SK-N-SH treated with all-trans-retinoic acid at 6 μM for 48 hours (cell line): Measurements from ENCODE around the gene CCSER1.

Experiments used
- ARNTL ChIP-seq: fragments of 450-650 bp; formaldehyde crosslinking; IDR thresholded peaks from 2 replicates; pipeline ENCODE4 v1.5.0; 2020; ENCODE audit warnings: low read depth, mild to moderate bottlenecking, moderate library complexity, borderline replicate concordance
- CSRNP3 ChIP-seq: fragments of 250-450 bp; sonication (Bioruptor Pico); IDR thresholded peaks from 2 replicates; pipeline ENCODE4 v1.5.1; 2021; ENCODE audit warnings: mild to moderate bottlenecking, moderate library complexity
- OSR1 ChIP-seq: fragments of 250-450 bp; sonication (Bioruptor Pico); IDR thresholded peaks from 2 replicates; pipeline ENCODE4 v1.8.0; 2022; ENCODE audit warnings: moderate library complexity, mild to moderate bottlenecking, inconsistent platforms
- PATZ1 ChIP-seq: fragments of 250-450 bp; sonication (Bioruptor Pico); IDR thresholded peaks from 2 replicates; pipeline ENCODE4 v1.8.0; 2020; ENCODE audit warnings: mild to moderate bottlenecking, moderate library complexity, borderline replicate concordance
- POU6F1 ChIP-seq: fragments of 250-450 bp; sonication (Bioruptor Pico); IDR thresholded peaks from 2 replicates; pipeline ENCODE4 v1.8.0; 2021; ENCODE audit warnings: low read depth, mild to moderate bottlenecking, moderate library complexity, borderline replicate concordance
- RARB ChIP-seq: fragments of 250-450 bp; sonication (Bioruptor Pico); IDR thresholded peaks from 2 replicates; pipeline ENCODE4 v1.8.0; 2021; ENCODE audit warnings: mild to moderate bottlenecking, moderate library complexity
- TOX ChIP-seq: fragments of 250-450 bp; sonication (Bioruptor Pico); IDR thresholded peaks from 2 replicates; pipeline ENCODE4 v1.8.0; 2021; ENCODE audit warnings: mild to moderate bottlenecking, moderate library complexity, borderline replicate concordance
- ZC3H10 ChIP-seq: fragments of 250-450 bp; sonication (Bioruptor Pico); IDR thresholded peaks from 2 replicates; pipeline ENCODE4 v1.5.1; 2021; ENCODE audit warnings: mild to moderate bottlenecking, moderate library complexity
- ZFP3 ChIP-seq: fragments of 250-450 bp; sonication (Bioruptor Pico); IDR thresholded peaks from 2 replicates; pipeline ENCODE4 v1.5.0; 2020; ENCODE audit warnings: mild to moderate bottlenecking, moderate library complexity

- TF ChIP-seq PATZ1 (CRISPR knock-in tag) (no peak), TOX (no peak), ZFP3 (CRISPR knock-in tag) (no peak), ARNTL (no peak), ZC3H10 (CRISPR knock-in tag) (no peak), CSRNP3 (no peak), OSR1 (CRISPR knock-in tag) (no peak), RARB (CRISPR knock-in tag) (no peak), POU6F1 (CRISPR knock-in tag) (no peak)
These were observed 1464.9 kb downstream of the CCSER1 start for GRCh38 chr4:91592125-91592524.
